NT2/D1 (cell line): Measurements from ENCODE around the gene TMC5.
A peak's percentile ranks its signal among the peaks of the same experiment; 100 is the strongest.

Experiments
- DNase-seq: peaks from one replicate; pipeline ENCODE4 v3.0.0-alpha.2; 2011; ENCODE audit warnings: low read depth, low spot score
- H3K27me3 ChIP-seq: 2 replicates; pipeline ENCODE4 v1.6.0; 2011; ENCODE audit warnings: mild to moderate bottlenecking; ENCODE audit not compliant: insufficient read length, insufficient read depth
- H3K36me3 ChIP-seq: 2 replicates; pipeline ENCODE4 v1.6.1; 2011; ENCODE audit warnings: mild to moderate bottlenecking, low read length, mixed read lengths; ENCODE audit not compliant: insufficient read depth, insufficient read length
- H3K4me1 ChIP-seq: 2 replicates; pipeline ENCODE4 v1.5.1; 2011; ENCODE audit not compliant: insufficient read depth, insufficient read length
- H3K4me3 ChIP-seq: 2 replicates; pipeline ENCODE4 v1.5.1; 2011; ENCODE audit warnings: low read depth; ENCODE audit not compliant: insufficient read length
- H3K9ac ChIP-seq: 2 replicates; pipeline ENCODE4 v1.6.0; 2011; ENCODE audit warnings: low read depth; ENCODE audit not compliant: insufficient read length
- H3K9me3 ChIP-seq: 2 replicates; pipeline ENCODE4 v1.5.1; 2011; ENCODE audit warnings: mild to moderate bottlenecking, low read length; ENCODE audit not compliant: insufficient read depth
- SUZ12 ChIP-seq: IDR thresholded peaks from 2 replicates; pipeline ENCODE4 v1.6.1; 2011; ENCODE audit not compliant: insufficient read length, insufficient read depth; ENCODE audit errors: extremely low read depth
- YY1 ChIP-seq: IDR thresholded peaks from 2 replicates; pipeline ENCODE4 v1.6.1; 2011; ENCODE audit not compliant: insufficient read length, insufficient read depth
- ZNF274 ChIP-seq: IDR thresholded peaks from 2 replicates; pipeline ENCODE4 v1.6.1; 2011; ENCODE audit warnings: mild to moderate bottlenecking, low read depth, low read length

The TMC5 gene

DNA sequence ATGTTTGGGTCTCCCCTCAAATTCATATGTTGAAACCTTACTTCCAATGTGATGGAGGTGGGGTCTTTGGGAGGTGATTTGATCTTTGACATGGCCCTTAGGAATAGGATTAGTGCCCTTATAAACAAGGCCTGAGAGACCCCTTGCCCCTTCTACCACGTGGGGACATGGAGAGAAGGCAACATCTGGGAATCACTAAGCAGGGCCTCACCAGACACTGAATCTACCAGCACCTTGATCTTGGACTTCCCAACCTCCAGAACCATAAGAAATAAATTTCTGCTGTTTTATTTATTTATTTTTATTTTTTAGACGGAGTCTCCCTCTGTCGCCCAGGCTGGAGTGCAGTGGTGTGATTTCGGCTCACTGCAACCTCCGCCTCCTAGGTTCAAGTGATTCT lies 64.1 kb downstream of the TMC5 start:
- no peak for DNase-seq
- no peak overlapping the region for H3K4me3 ChIP-seq
- TF ChIP-seq ZNF274 = no peak
- TF ChIP-seq SUZ12 = no peak
- no peak for TF ChIP-seq YY1

DNA sequence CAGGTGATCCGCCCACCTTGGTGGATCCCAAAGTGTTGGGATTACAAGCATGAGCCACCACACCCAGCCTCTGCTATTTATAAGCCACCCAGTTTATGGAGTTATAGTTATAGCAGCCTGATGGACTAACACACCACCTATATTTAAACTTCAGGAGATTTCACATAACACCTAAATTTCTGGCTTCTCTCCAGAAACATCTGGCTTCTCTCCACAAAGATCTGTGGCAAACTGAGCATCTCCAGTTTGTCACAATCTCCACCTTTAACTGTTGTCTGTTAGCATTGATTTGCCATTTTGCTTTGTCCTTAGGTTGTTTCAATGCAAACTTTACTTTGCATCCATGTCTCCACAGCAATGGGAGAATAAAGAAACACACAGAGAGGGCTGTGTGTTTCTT lies 64.6 kb downstream of the TMC5 start:
- Histone ChIP-seq H3K36me3 (no peaks in the 10 kb centered on the region), H3K9ac (no peak overlapping the region), H3K9me3 (peaks cover 5% of the 10 kb centered on the region; the same call in 1 of the 2 replicates), H3K27me3 (no peaks in the 10 kb centered on the region), H3K4me3 (no peak overlapping the region), H3K4me1 (peaks cover 6% of the 10 kb centered on the region)
- DNase-seq = no peak
- TF ChIP-seq SUZ12 (no peak), YY1 (no peak), ZNF274 (no peak)

More for the DNA sequence above, 64.1 kb downstream of the TMC5 start:
- no peaks in the 10 kb centered on the region for H3K27me3 ChIP-seq
- peaks cover 1% of the 10 kb centered on the region for H3K4me1 ChIP-seq
- no peak overlapping the region for H3K9ac ChIP-seq
- H3K9me3 ChIP-seq = peaks cover 5% of the 10 kb centered on the region; the same call in 1 of the 2 replicates
- H3K36me3 ChIP-seq = no peaks in the 10 kb centered on the region

DNA sequence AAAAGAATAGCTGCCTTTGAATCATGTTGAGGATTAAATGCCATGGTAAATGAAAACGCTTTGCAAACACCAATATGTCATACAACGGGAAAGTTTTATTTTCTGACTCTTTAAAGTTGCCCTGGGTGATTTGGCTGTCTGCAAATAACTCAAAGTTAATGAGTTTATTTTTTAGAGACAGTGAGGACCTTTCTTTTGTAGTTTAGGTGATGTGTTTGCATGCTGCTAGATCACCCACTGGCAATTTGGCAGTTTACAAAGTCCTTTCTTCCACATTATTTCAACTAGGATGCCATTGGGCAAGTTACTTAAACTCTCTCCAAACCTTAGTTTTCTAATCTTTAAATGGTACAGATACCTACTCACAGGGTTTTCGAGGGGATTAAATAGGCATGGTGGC lies 66.4 kb downstream of the TMC5 start:
- Histone ChIP-seq H3K4me3 (no peak overlapping the region), H3K36me3 (no peaks in the 10 kb centered on the region), H3K9me3 (peaks cover 5% of the 10 kb centered on the region; the same call in 1 of the 2 replicates), H3K27me3 (no peaks in the 10 kb centered on the region), H3K9ac (no peak overlapping the region), H3K4me1 (peaks cover 6% of the 10 kb centered on the region)
- TF ChIP-seq YY1 (no peak), ZNF274 (no peak), SUZ12 (no peak)
- no peak for DNase-seq

DNA sequence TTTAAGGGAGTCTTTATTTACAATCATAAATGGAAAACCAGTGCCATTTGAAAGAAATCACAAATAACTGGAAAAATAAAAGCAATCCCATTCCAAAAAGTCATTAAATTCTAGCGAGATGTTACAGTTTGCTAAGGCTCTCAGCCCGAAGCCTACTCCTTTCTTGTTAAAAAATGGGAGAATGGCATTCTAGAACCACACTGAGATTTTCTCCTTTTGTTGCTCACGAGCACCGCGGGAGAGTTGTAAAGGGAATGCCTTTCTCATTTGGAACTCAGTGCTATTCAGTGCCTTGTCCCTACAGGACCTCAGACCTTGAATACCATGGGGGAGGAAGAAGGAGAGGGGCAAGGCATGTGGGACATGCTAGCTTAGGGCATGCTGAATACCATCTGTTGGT lies 67.9 kb downstream of the TMC5 start:
- H3K9ac ChIP-seq = no peak overlapping the region
- no peaks in the 10 kb centered on the region for H3K36me3 ChIP-seq
- H3K27me3 ChIP-seq = no peaks in the 10 kb centered on the region
- H3K4me3 ChIP-seq = no peak overlapping the region
- DNase-seq = no peak
- TF ChIP-seq YY1 (no peak), ZNF274 (no peak), SUZ12 (no peak)
- peaks cover 6% of the 10 kb centered on the region for H3K4me1 ChIP-seq
- peaks cover 5% of the 10 kb centered on the region; the same call in 1 of the 2 replicates for H3K9me3 ChIP-seq

DNA sequence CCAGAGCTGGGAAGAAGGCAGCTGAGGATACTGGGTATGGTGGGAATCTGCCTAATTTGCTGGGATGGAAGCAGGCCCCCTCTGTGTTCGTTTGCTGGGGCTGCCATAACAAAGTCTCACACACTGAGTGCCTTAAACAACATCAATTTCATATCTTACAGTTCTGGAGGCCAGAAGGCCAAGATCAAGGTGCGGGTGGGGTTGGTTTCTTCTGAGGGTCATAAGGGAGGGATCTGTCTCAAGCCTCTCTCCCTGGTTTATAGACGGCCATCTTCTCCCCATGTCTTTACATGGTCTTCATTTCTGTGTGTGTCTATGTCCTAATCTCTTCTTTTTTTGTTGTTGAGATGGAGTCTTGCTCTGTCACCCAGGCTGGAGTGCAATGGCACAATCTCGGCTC lies 68.4 kb downstream of the TMC5 start:
- no peak overlapping the region for H3K9ac ChIP-seq
- H3K4me1 ChIP-seq = peaks cover 6% of the 10 kb centered on the region
- H3K36me3 ChIP-seq = no peaks in the 10 kb centered on the region
- no peak for DNase-seq
- no peak overlapping the region for H3K4me3 ChIP-seq
- H3K9me3 ChIP-seq = peaks cover 5% of the 10 kb centered on the region; the same call in 1 of the 2 replicates
- no peak for TF ChIP-seq ZNF274
- TF ChIP-seq YY1 = no peak
- TF ChIP-seq SUZ12 = no peak
- H3K27me3 ChIP-seq = no peaks in the 10 kb centered on the region

DNA sequence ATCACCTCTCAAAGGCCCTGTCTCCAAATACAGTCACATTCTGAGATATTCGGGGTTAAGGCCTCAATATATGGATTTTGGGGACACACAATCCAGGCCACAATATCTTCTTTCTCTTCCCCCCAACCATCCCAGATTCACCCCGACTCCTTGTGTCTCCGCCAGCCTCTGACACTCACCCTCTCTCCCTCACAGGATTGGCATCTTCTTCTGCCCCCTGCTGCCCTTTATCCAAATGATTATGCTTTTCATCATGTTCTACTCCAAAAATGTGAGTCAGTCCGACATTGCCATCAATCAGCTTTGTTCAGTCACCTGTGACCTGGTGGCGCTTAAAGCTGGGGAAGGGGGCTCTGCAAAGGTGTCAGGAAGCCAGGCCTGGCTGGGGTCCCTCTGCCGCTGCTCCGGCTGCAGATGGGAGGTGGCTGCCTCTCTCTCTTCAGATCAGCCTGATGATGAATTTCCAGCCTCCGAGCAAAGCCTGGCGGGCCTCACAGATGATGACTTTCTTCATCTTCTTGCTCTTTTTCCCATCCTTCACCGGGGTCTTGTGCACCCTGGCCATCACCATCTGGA lies 69.2 kb downstream of the TMC5 start:
- no peak for TF ChIP-seq SUZ12
- TF ChIP-seq YY1 = no peak
- TF ChIP-seq ZNF274 = no peak
- H3K9ac ChIP-seq = no peak overlapping the region
- DNase-seq = no peak

DNA sequence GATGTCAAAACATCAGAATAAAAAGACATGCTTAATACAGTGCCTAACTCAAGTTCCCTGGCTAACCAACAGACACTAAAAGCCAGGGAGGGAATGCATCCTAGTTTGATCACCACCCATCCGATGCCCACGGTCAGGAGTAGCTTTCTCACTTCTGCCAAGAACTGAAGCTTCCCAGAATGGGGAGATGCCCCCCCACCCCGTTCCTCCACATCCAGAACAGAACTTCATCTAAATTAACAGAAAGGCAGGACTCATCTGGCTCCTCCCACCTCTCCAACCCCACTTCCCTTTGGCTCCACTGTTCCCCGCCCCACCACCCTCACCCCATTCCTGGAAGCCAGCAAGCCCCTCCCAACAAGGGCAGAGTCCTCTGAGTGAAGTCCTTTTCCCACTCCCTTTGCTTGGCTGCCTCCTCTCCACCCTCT lies 70.5 kb downstream of the TMC5 start:
- peaks cover 6% of the 10 kb centered on the region for H3K4me1 ChIP-seq
- peak overlapping the region; percentile 24 for H3K9ac ChIP-seq
- no peaks in the 10 kb centered on the region for H3K27me3 ChIP-seq
- H3K4me3 ChIP-seq = no peak overlapping the region
- H3K9me3 ChIP-seq = peaks cover 5% of the 10 kb centered on the region; the same call in 1 of the 2 replicates
- peak; percentile 57 for DNase-seq
- TF ChIP-seq ZNF274 = no peak
- no peak for TF ChIP-seq SUZ12
- no peak for TF ChIP-seq YY1
- no peaks in the 10 kb centered on the region for H3K36me3 ChIP-seq

More for the DNA sequence above, 69.2 kb downstream of the TMC5 start:
- peaks cover 6% of the 10 kb centered on the region for H3K4me1 ChIP-seq
- H3K9me3 ChIP-seq = peaks cover 5% of the 10 kb centered on the region; the same call in 1 of the 2 replicates
- no peaks in the 10 kb centered on the region for H3K36me3 ChIP-seq
- H3K27me3 ChIP-seq = no peaks in the 10 kb centered on the region
- no peak overlapping the region for H3K4me3 ChIP-seq

DNA sequence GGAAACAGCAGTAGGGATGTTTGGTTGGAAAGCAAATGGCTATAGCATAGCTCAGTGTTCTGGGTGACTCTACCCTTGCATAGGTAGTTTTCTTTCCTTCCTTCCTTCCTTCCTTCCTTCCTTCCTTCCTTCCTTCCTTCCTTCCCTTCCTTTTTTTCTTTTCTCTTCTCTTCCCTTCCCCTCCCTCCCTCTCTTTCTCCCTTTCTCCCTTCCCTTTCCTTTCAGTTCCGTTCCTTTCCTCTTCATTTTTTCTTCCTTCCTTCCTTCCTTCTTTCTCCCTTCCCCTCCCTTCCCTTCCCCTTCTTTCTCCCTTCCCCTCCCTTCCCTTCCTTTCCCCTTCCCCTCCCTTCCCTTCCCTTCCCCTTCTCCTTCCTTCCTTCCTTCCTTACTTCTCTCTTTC lies 72.9 kb downstream of the TMC5 start:
- peaks cover 6% of the 10 kb centered on the region for H3K4me1 ChIP-seq
- DNase-seq = no peak
- TF ChIP-seq SUZ12 = no peak
- no peak for TF ChIP-seq YY1
- no peak for TF ChIP-seq ZNF274
- no peaks in the 10 kb centered on the region for H3K27me3 ChIP-seq
- H3K9ac ChIP-seq = no peak overlapping the region
- H3K4me3 ChIP-seq = no peak overlapping the region
- peaks cover 5% of the 10 kb centered on the region; the same call in 1 of the 2 replicates for H3K9me3 ChIP-seq
- H3K36me3 ChIP-seq = no peaks in the 10 kb centered on the region
